ENCODE data around the gene PSMB3. TPM values are rescaled to one million over a fixed set of nuclear protein-coding genes. Genes with fewer than 3 reads are reported as not detected.
"Not testable (repeated sequence)": the region's sequence is repeated elsewhere in the genome, so short reads cannot be mapped to it uniquely, and the experiment has no call there.

The PSMB3 gene
- total RNA-seq, 2 donors from 2014 or later = 288 to 306 TPM

- peaks cover 50 to 51% of the 10 kb centered on the region in 2 donors for H3K4me1 Mint-ChIP-seq (ENCODE audit: low read depth in 2 of 2)
- ATAC-seq (no peak), DNase-seq (ENCODE audit: low spot score) (no peak)
- H3K27me3 Mint-ChIP-seq = no peaks in the 10 kb centered on the region
- H3K4me3 Mint-ChIP-seq = peak overlapping the region; percentile 67
- H3K27ac Mint-ChIP-seq = peak overlapping the region; percentile 94 to 98
- H3K36me3 Mint-ChIP-seq = no peaks in the 10 kb centered on the region
- no peaks in the 10 kb centered on the region for H3K9me3 Mint-ChIP-seq
These were observed 28.1 kb upstream of the PSMB3 start for GRCh38 chr17:38724337-38724988.

- Mint-ChIP-seq H3K36me3 (no peaks in the 10 kb centered on the region), H3K4me3 (peak overlapping the region; percentile 67), H3K9me3 (no peaks in the 10 kb centered on the region), H3K27ac (peak overlapping the region; percentile 94 to 98), H3K4me1 (ENCODE audit: low read depth in 2 of 2) (peaks cover 50 to 53% of the 10 kb centered on the region in 2 donors), H3K27me3 (no peaks in the 10 kb centered on the region)
- ATAC-seq (peak; percentile 17 to 59), DNase-seq (ENCODE audit: low spot score) (no peak)
These were observed 27.5 kb upstream of the PSMB3 start for GRCh38 chr17:38725066-38725465.

- H3K9me3 Mint-ChIP-seq; DNase-seq (ENCODE audit: low spot score); H3K36me3 Mint-ChIP-seq; ATAC-seq; H3K27me3 Mint-ChIP-seq: not testable (repeated sequence)
- peak overlapping the region; percentile 94 to 98 for H3K27ac Mint-ChIP-seq
- peaks cover 50 to 59% of the 10 kb centered on the region in 2 donors for H3K4me1 Mint-ChIP-seq (ENCODE audit: low read depth in 2 of 2)
- peak overlapping the region; percentile 67 for H3K4me3 Mint-ChIP-seq
These were observed 26.4 kb upstream of the PSMB3 start for GRCh38 chr17:38726145-38726544.

GRCh38 chr17:38727736-38728135 is 24.8 kb upstream of the PSMB3 start:
- DNase-seq (ENCODE audit: low spot score) (peak; percentile 91), ATAC-seq (peak; percentile 64 to 75)
- Mint-ChIP-seq H3K9me3 (no peaks in the 10 kb centered on the region), H3K36me3 (no peaks in the 10 kb centered on the region), H3K27me3 (no peaks in the 10 kb centered on the region), H3K27ac (peak overlapping the region; percentile 94 to 98), H3K4me1 (ENCODE audit: low read depth in 2 of 2) (peaks cover 55 to 72% of the 10 kb centered on the region in 2 donors), H3K4me3 (peak overlapping the region; percentile 83)

- Mint-ChIP-seq H3K27ac (peak overlapping the region; percentile 94 to 98), H3K27me3 (no peaks in the 10 kb centered on the region), H3K4me1 (ENCODE audit: low read depth in 2 of 2) (peaks cover 59 to 74% of the 10 kb centered on the region in 2 donors), H3K36me3 (no peaks in the 10 kb centered on the region), H3K4me3 (peak overlapping the region; percentile 83), H3K9me3 (no peaks in the 10 kb centered on the region)
- peak; percentile 60 to 65 for ATAC-seq
- peak; percentile 89 for DNase-seq (ENCODE audit: low spot score)
These were observed 24.2 kb upstream of the PSMB3 start for GRCh38 chr17:38728290-38728831.

GRCh38 chr17:38729368-38729885 is 23.1 kb upstream of the PSMB3 start:
- H3K27me3 Mint-ChIP-seq = no peaks in the 10 kb centered on the region
- H3K4me3 Mint-ChIP-seq = peak overlapping the region; percentile 83
- ATAC-seq (no peak), DNase-seq (ENCODE audit: low spot score) (no peak)
- peak overlapping the region; percentile 94 to 98 for H3K27ac Mint-ChIP-seq
- no peaks in the 10 kb centered on the region for H3K36me3 Mint-ChIP-seq
- H3K9me3 Mint-ChIP-seq = no peaks in the 10 kb centered on the region
- peaks cover 65 to 79% of the 10 kb centered on the region in 2 donors for H3K4me1 Mint-ChIP-seq (ENCODE audit: low read depth in 2 of 2)

- no peaks in the 10 kb centered on the region for H3K27me3 Mint-ChIP-seq
- no peaks in the 10 kb centered on the region for H3K9me3 Mint-ChIP-seq
- H3K27ac Mint-ChIP-seq = peak within 1 kb of the TSS; percentile 96 to 98
- H3K4me1 Mint-ChIP-seq (ENCODE audit: low read depth in 2 of 2) = peaks cover 68 to 79% of the 10 kb centered on the region in 2 donors
- peak within 1 kb of the TSS; percentile 99 for H3K4me3 Mint-ChIP-seq
- peak; percentile 94 for DNase-seq (ENCODE audit: low spot score)
- ATAC-seq = peak; percentile 89 to 90
- H3K36me3 Mint-ChIP-seq = no peaks in the 10 kb centered on the region
These were observed 22.5 kb upstream of the PSMB3 start, which contains the start of gene CISD3 for GRCh38 chr17:38729886-38730525. Gene CISD3 (plus strand): TSS chr17:38730341. CDS start chr17:38730359, 18 bp downstream.

- Mint-ChIP-seq H3K36me3 (no peaks in the 10 kb centered on the region), H3K4me1 (ENCODE audit: low read depth in 2 of 2) (peaks cover 68 to 78% of the 10 kb centered on the region in 2 donors), H3K27me3 (no peaks in the 10 kb centered on the region), H3K4me3 (peak overlapping the region; percentile 99), H3K9me3 (no peaks in the 10 kb centered on the region), H3K27ac (peak overlapping the region; percentile 94 to 96)
- DNase-seq (ENCODE audit: low spot score) (no peak), ATAC-seq (no peak)
These were observed 21.8 kb upstream of the PSMB3 start for GRCh38 chr17:38730526-38731379.

GRCh38 chr17:38731526-38732294 is 20.8 kb upstream of the PSMB3 start:
- Mint-ChIP-seq H3K27me3 (no peaks in the 10 kb centered on the region), H3K4me1 (ENCODE audit: low read depth in 2 of 2) (peaks cover 64 to 72% of the 10 kb centered on the region in 2 donors), H3K9me3 (no peaks in the 10 kb centered on the region), H3K4me3 (peak overlapping the region; percentile 99), H3K27ac (peak overlapping the region; percentile 86 to 96), H3K36me3 (no peaks in the 10 kb centered on the region)
- ATAC-seq (no peak), DNase-seq (ENCODE audit: low spot score) (no peak)

- ATAC-seq = no peak
- Mint-ChIP-seq H3K27me3 (no peaks in the 10 kb centered on the region), H3K27ac (peak overlapping the region; percentile 86 to 96), H3K36me3 (no peaks in the 10 kb centered on the region), H3K4me3 (peak overlapping the region; percentile 99), H3K9me3 (no peaks in the 10 kb centered on the region), H3K4me1 (ENCODE audit: low read depth in 2 of 2) (peaks cover 61 to 64% of the 10 kb centered on the region in 2 donors)
- DNase-seq (ENCODE audit: low spot score) = no peak
These were observed 19.9 kb upstream of the PSMB3 start for GRCh38 chr17:38732376-38733281.

- Mint-ChIP-seq H3K27ac (peak overlapping the region; percentile 64 to 96), H3K4me1 (ENCODE audit: low read depth in 2 of 2) (peaks cover 53 to 56% of the 10 kb centered on the region in 2 donors), H3K36me3 (no peaks in the 10 kb centered on the region), H3K4me3 (peak overlapping the region; percentile 30), H3K27me3 (no peaks in the 10 kb centered on the region), H3K9me3 (no peaks in the 10 kb centered on the region)
- DNase-seq (ENCODE audit: low spot score) (no peak), ATAC-seq (no peak)
These were observed 19.1 kb upstream of the PSMB3 start for GRCh38 chr17:38733282-38733981.
